HG03139 (cell line): ENCODE measurements around the gene TBRG1.
A peak's percentile ranks its signal among the peaks of the same experiment; 100 is the strongest.

Experiments
- ATAC-seq: cut with Tn5 transposase; IDR thresholded peaks from one replicate; pipeline ENCODE4 v1.9.1; 2021; ENCODE audit not compliant: unreplicated experiment

The TBRG1 gene

GRCh38 chr11:124612567-124613246, 10.0 kb upstream of the TBRG1 start:
- no peak for ATAC-seq

- no peak for ATAC-seq
Measured at GRCh38 chr11:124618863-124619262, 3.8 kb upstream of the TBRG1 start.

- no peak for ATAC-seq
Measured at GRCh38 chr11:124623861-124624525, 1.3 kb downstream of the TBRG1 start.

GRCh38 chr11:124625504-124626168, 3.0 kb downstream of the TBRG1 start:
- no peak for ATAC-seq

- no peak for ATAC-seq
Measured at GRCh38 chr11:124627546-124627945, 4.9 kb downstream of the TBRG1 start.

GRCh38 chr11:124629961-124630360, 7.3 kb downstream of the TBRG1 start:
- no peak for ATAC-seq

- no peak for ATAC-seq
Measured at GRCh38 chr11:124633355-124633754, 10.7 kb downstream of the TBRG1 start.

- no peak for ATAC-seq
Measured at GRCh38 chr11:124635932-124636331, 13.3 kb downstream of the TBRG1 start.

- no peak for ATAC-seq
Measured at GRCh38 chr11:124638500-124638899, 15.8 kb downstream of the TBRG1 start.

- ATAC-seq = no peak
Measured at GRCh38 chr11:124639186-124639585, 16.5 kb downstream of the TBRG1 start.

- ATAC-seq = no peak
Measured at GRCh38 chr11:124640666-124641065, 18.0 kb downstream of the TBRG1 start.

- ATAC-seq = no peak
Measured at GRCh38 chr11:124642628-124643027, 20.0 kb downstream of the TBRG1 start.

GRCh38 chr11:124643042-124643604, 20.5 kb downstream of the TBRG1 start:
- no peak for ATAC-seq

- no peak for ATAC-seq
Measured at GRCh38 chr11:124643605-124644425, 21.2 kb downstream of the TBRG1 start.

- ATAC-seq = no peak
Measured at GRCh38 chr11:124644426-124645280, 22.0 kb downstream of the TBRG1 start.

- ATAC-seq = peak; percentile 64
Measured at GRCh38 chr11:124646148-124646547, 23.5 kb downstream of the TBRG1 start.

GRCh38 chr11:124648610-124649009, 25.9 kb downstream of the TBRG1 start:
- ATAC-seq = no peak

- no peak for ATAC-seq
Measured at GRCh38 chr11:124656774-124657630, 34.3 kb downstream of the TBRG1 start.

GRCh38 chr11:124657904-124658303, 35.2 kb downstream of the TBRG1 start:
- ATAC-seq = no peak
